NCI-H128 (cell line): ENCODE results near the gene MTA2.
"Not testable (repeated sequence)": the region's sequence is repeated elsewhere in the genome, so short reads cannot be mapped to it uniquely, and the experiment has no call there.

ENCODE experiments used
- DNase-seq: peaks from one replicate; lab custom pipeline; 2025; ENCODE audit not compliant: unreplicated experiment; lab: John Stamatoyannopoulos, UW

The MTA2 gene

DNA sequence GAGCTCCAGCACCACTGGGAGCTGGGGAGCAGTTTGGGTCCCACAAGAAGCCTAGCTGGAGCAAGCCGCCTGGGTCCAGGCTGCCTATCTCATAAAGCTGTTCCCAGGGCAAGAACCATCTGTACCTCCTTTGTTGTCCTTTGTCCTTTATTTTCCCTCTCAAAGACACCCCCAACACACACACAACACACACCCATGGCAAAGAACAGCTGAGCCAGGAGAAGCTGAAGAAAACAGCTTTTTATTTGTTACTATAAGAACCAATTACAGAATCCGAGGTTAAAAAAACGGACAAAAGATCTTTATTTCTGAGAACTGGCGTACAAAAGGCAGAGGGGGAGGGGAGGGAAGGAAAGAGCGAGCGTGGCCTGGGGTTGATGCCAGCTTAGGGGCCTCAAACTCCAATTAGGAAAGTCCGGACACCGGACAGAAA lies 8.7 kb downstream of the MTA2 start:
- DNase-seq = no peak

DNA sequence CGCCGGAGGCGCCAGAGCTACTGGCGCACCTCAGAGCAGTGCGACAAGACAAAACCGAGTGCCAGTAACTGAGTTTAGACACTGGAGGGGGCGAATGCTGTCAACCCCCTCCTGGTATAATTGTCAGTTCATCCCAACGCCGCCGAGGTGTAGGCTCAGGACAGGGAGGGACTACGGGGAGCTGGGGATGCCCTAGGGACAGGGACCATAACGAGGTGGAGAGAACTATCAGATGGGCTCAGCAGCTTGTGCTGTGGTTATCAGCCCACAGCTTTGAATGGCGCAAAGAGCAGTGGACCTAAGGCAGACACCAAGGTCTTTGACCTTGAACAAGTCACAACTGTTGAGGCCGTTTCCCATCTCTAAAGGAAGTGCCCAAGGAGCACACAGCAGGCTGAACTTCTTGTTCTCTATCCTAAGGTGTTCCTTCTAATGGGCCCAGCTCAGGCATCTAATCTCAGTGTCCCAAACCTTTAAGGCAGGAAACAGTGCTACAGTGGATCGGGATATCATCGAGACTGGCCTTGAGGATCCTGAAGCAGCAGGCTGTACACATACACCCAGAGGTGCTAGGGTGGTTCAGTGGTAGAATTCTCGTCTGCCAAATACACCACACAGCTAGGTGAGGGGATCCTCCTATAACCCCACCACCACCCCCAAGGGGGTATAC lies 9.4 kb downstream of the MTA2 start:
- no peak for DNase-seq

GRCh38 chr11:62591448-62592145 lies 10.1 kb downstream of the MTA2 start, which contains the start of gene TUT1:
TSS of gene TUT1 (minus strand) at chr11:62591523. CDS start at chr11:62591485, 38 bp downstream.
- peak; percentile 98 for DNase-seq

- no peak for DNase-seq
Measured at GRCh38 chr11:62588966-62589637, 12.6 kb downstream of the MTA2 start.

GRCh38 chr11:62585356-62585755 lies 16.3 kb downstream of the MTA2 start:
- not testable (repeated sequence) for DNase-seq

DNA sequence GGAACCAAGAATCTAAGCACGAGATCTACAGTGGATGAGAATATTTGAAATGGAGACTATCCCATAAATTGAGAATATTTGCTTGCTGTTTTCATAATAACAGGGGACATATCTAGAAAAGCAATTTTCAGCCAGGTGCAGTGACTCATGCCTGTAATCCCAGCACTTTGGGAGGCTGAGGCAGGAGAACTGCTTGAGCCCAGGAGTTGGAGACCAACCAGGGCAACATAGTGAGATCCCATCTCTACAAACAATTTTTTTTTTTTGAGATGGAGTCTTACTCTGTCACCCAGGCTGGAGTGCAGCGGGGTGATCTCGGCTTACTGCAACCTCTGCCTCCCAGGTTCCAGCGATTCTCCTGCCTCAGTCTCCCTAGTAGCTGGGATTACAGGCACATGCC lies 19.9 kb downstream of the MTA2 start:
- DNase-seq = not testable (repeated sequence)

DNA sequence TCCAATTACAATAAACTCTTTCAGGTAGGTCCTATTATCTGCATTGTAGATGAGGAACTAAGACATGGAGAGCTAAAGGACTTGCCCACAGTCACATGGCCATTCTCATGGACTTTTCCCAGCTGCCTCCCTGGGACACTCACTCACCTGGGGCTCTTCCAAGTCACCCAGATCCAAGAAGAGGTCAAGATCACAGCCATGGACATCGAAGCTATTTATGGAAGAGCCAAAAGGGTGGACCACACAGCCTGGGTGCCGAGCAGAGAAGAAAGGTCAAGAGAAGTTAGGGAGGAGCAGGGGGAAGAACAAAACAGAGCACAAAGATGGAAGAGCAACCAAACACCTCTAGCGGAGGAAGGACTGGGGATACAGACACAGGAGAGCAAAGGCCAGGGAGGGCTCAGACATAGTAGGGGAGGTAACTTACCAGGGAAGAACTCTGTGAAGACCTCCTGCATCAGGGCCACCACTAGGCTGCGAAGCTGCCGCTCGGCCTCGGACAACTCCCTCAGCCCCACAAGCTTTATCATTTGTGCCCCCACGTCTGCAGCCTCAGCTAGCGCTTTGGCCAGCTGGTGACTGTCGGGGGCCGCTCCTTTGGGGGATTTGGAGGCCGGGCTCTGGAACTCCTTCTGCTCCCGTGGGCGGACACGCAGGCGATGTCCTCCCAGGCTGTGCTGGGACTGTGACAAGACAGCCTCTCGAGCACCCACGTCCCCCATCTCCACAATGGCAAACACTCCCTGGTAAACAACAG lies 20.5 kb downstream of the MTA2 start:
- DNase-seq = no peak

DNA sequence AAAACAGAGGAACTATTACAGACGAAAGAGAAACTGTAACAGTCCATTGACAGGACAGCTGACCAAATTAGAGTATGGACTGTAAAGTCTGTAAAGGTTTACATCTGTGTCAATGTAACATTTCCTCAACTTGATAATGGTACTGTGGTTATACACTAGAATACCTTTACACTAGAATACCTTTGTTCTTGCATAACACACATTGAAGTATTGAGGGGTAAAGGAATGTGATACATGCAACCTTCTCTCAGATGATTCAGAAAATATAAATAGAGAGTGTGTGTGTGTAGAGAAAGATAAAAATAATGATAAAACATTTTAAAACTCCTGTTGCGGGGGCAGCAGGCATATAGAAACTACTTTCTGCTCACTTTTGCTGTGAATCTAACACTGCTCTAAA lies 22.4 kb downstream of the MTA2 start:
- DNase-seq = no peak

GRCh38 chr11:62578541-62578940 lies 23.1 kb downstream of the MTA2 start:
- no peak for DNase-seq

DNA sequence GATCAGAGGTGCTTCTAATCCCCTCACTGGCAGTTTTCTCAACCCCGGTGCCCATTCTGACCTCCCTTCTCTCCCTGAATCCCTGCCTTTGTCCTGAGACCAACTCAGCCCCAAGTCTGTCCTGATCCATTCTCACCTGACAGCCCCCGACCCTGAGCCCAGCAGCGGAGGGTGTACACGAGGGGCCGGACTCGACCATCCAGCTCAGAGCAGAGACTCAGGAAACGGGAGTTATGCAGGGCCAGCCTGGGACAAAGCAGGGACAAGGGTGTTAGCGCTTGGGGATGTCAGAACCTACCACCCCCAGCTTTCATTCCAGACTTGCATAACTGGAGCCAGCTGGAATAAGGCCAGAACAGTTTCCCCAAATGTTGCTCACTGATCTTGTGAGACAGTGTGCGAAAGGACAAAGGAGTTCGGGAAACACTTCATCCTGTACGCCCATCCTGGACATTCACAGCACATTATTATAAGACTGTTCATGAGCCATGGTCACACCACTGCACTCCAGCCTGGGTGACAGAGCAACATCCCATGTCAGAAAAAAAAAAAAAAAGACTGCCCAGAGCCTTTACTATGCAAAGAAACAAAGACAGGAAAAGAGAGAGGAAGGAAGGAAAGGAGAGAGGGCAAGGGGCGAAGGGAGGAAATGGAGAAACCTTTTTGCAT lies 24.5 kb downstream of the MTA2 start:
- DNase-seq = no peak

DNA sequence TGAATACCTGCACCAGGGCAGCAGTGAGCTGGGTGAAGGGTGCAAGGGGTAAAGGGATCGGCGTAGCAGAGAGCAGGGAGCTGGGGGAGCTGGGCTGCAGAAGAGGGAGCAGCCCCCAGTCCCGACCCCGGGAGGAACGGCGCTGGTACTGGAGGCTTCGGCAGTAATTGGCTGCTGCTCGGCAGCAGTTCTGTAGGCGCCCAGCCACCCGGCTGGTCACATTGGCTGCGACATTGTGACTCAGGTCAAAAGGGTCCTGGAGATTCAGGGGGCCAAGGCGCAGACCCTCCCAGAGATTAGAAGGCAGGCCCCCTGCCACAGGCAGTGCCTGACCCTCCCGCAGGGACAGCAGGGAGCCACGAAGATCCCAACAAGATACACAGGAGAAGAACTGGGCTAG lies 25.8 kb downstream of the MTA2 start:
- DNase-seq = no peak

DNA sequence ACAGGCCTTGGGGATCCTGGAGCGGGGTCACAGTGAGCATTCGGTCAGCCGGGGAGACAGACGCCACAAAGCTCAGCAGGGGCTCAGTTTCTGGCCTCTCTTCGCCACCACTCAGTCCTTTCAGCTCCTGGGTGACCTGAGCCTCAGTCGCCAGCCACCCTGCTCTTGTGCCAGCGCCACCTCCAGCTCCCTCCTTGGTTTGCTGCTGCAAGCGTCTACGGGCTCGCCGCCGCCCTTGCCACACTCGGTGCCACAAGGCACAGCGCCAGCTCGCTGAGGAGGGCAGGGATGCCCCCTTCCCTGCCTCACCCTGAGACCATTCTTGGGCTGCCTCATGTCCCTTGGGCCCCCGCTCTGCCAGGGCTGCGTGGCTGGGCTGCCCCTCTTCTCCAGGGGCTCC lies 26.5 kb downstream of the MTA2 start:
- no peak for DNase-seq

GRCh38 chr11:62574363-62575071 lies 27.1 kb downstream of the MTA2 start:
- no peak for DNase-seq

- peak; percentile 98 for DNase-seq
Measured at GRCh38 chr11:62573592-62574362, 27.9 kb downstream of the MTA2 start, which contains the start of gene EEF1G. TSS of gene EEF1G (minus strand) at chr11:62573891. CDS start at chr11:62573842, 49 bp downstream.

GRCh38 chr11:62573006-62573591 lies 28.6 kb downstream of the MTA2 start:
- DNase-seq = no peak

DNA sequence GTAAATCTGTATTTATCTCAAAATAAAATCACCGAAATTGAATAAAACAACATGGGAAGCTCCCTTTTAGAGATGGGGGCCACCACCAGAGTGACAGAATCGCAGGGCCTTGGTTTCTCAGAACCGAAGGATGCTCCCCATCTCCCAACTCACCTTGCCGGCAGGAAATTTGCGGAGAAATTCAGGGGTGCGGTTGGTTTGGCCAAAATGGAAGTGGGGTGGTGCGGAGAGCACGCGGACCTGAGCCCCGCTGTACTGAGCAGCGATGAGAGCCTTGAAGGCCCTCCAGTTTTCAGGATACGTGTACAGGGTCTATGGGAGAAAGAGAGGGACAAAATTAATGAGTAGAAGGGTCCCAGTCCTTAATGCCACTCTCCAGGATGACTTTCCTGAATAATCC lies 29.2 kb downstream of the MTA2 start:
- no peak for DNase-seq

- not testable (repeated sequence) for DNase-seq
Measured at GRCh38 chr11:62571493-62571892, 30.2 kb downstream of the MTA2 start.

DNA sequence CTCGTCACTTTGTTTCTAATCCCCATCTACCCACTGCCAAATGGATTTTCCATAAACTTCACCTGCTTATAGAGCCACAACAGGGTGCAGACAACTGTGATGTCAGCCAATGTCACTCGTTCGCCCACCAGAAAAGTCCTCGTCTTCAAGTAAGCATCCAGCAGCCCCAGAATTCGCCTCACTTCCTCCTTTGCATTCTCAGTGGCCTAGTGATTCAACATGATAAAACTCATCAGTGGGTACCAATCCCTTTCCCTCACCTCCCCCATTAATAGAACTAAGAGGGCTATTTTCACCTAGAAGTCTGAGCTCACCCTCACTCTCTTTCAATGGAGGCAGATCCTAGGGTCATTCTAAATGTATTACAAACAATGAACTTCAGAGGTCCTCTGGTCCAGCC lies 30.8 kb downstream of the MTA2 start:
- not testable (repeated sequence) for DNase-seq

- no peak for DNase-seq
Measured at GRCh38 chr11:62569611-62570010, 32.1 kb downstream of the MTA2 start.
